Lower lobe of right lung (tissue), 2 donors: Measurements from ENCODE around the gene STAB1. TPM values are rescaled to one million over a fixed set of nuclear protein-coding genes. Genes with fewer than 3 reads are reported as not detected.
A peak's percentile ranks its signal among the peaks of the same experiment; 100 is the strongest.

Source experiments
- ATAC-seq, 2 donors: fragments of 200-7000 bp; cut with Tn5 transposase; one replicate each; pipeline ENCODE4 v1.9.1; 2020 to 2022; ENCODE audit warnings: mild to moderate bottlenecking in 2 of 2, moderate library complexity in 2 of 2
- DNase-seq: peaks from one replicate; pipeline ENCODE4 v3.0.0-alpha.2; 2020
- H3K27ac ChIP-seq: fragments of 200-600 bp; one replicate; pipeline ENCODE4 v1.8.0; 2022
- H3K27me3 ChIP-seq: fragments of 200-600 bp; one replicate; pipeline ENCODE4 v1.8.0; 2022; ENCODE audit warnings: low read depth
- H3K36me3 ChIP-seq: fragments of 200-600 bp; one replicate; pipeline ENCODE4 v1.8.0; 2022; ENCODE audit warnings: mild to moderate bottlenecking
- H3K4me1 ChIP-seq: fragments of 200-600 bp; one replicate; pipeline ENCODE4 v1.8.0; 2022
- H3K4me3 ChIP-seq: fragments of 200-600 bp; one replicate; pipeline ENCODE4 v1.8.0; 2022; ENCODE audit warnings: mild to moderate bottlenecking
- H3K9me3 ChIP-seq: fragments of 200-600 bp; one replicate; pipeline ENCODE4 v1.8.0; 2022
- intact Hi-C: fragments of 100-400 bp; cut with DNase I; formaldehyde crosslinking; loops from one replicate; pipeline ENCODE4 v1.11.0; 2022
- total RNA-seq: library from RNA; stranded (reverse); fragmentation: NEBNext Ultra II Directional; extraction: Animal tissue kit (Norgen Biotek cat#: 25700); gene quantifications from one replicate; pipeline ENCODE4 v1.2.1, GENCODE V29; 2021
- TF ChIP-seq, protein P1 (sequence below): fragments of 200-600 bp; IDR thresholded peaks from one replicate; pipeline ENCODE4 v1.8.0; 2022; ENCODE audit warnings: antibody characterized with exemption, mild to moderate bottlenecking
- donor health status: DM: no; HTN: yes; CAD: no; lungs with severe emphysema.

The STAB1 gene
- total RNA-seq, 1 donor from 2014 or later, result 133 TPM

DNA sequence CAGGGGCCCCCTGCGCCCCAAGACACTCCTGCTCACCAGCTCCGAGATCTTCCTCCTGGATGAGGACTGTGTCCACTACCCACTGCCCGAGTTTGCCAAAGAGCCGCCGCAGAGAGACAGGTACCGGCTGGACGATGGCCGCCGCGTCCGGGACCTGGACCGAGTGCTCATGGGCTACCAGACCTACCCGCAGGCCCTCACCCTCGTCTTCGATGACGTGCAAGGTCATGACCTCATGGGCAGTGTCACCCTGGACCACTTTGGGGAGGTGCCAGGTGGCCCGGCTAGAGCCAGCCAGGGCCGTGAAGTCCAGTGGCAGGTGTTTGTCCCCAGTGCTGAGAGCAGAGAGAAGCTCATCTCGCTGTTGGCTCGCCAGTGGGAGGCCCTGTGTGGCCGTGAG is 3.1 kb upstream of the STAB1 start:
- no peak for ATAC-seq
- Histone ChIP-seq H3K9me3 (no peaks in the 10 kb centered on the region), H3K27ac (peak overlapping the region; percentile 63), H3K27me3 (no peaks in the 10 kb centered on the region), H3K4me3 (no peak overlapping the region), H3K4me1 (peaks cover 70% of the 10 kb centered on the region), H3K36me3 (peaks cover 63% of the 10 kb centered on the region)
- intact Hi-C loops, result no loop called here
- no peak for DNase-seq
- TF ChIP-seq, protein P1, sequence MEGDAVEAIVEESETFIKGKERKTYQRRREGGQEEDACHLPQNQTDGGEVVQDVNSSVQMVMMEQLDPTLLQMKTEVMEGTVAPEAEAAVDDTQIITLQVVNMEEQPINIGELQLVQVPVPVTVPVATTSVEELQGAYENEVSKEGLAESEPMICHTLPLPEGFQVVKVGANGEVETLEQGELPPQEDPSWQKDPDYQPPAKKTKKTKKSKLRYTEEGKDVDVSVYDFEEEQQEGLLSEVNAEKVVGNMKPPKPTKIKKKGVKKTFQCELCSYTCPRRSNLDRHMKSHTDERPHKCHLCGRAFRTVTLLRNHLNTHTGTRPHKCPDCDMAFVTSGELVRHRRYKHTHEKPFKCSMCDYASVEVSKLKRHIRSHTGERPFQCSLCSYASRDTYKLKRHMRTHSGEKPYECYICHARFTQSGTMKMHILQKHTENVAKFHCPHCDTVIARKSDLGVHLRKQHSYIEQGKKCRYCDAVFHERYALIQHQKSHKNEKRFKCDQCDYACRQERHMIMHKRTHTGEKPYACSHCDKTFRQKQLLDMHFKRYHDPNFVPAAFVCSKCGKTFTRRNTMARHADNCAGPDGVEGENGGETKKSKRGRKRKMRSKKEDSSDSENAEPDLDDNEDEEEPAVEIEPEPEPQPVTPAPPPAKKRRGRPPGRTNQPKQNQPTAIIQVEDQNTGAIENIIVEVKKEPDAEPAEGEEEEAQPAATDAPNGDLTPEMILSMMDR, result no peak

DNA sequence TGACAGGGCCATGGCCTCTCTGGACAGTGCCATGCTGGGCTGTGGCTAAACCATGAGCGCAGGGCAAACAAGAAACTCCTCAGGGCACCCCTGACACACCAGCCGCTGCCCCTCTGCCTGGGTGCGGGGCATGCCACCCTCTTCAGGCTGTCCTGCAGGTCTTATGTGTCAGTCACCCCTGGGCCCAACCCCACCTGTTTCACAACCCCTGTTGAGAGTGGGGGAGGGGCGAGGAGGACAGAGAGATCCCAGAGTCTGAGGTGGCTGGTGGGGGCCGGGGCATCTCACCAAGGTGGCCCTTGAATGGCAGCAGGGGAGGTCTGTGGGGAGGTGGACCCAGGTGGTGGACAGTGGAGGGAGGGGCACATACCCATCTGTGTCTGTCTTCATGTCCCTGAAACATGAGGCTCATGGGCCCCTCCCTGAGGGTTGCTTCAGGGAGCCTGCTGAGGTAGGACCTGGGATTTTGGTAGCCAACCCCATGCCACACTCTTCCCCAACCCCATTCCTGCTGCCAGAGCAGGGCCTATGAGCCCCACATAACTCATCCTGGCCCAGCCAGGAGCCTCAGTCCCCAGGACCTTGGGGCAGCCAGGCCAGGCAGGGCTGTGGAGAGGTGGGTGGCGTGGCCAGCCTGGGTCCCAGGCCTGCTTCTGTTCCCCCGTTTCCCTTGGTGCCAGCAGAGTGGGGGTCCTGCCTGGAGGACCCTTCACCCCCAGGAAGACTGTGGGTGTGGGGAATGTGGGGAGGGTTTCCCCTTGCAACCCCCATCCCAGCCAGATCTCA is 1.7 kb upstream of the STAB1 start:
- DNase-seq (no peak), ATAC-seq (no peak)
- H3K4me1 ChIP-seq, result peaks cover 80% of the 10 kb centered on the region
- H3K4me3 ChIP-seq, result no peak overlapping the region
- H3K27me3 ChIP-seq, result no peaks in the 10 kb centered on the region
- H3K9me3 ChIP-seq, result no peaks in the 10 kb centered on the region
- peaks cover 49% of the 10 kb centered on the region for H3K36me3 ChIP-seq
- TF ChIP-seq, protein P1, result no peak
- intact Hi-C loops, result no loop called here
- no peak overlapping the region for H3K27ac ChIP-seq

DNA sequence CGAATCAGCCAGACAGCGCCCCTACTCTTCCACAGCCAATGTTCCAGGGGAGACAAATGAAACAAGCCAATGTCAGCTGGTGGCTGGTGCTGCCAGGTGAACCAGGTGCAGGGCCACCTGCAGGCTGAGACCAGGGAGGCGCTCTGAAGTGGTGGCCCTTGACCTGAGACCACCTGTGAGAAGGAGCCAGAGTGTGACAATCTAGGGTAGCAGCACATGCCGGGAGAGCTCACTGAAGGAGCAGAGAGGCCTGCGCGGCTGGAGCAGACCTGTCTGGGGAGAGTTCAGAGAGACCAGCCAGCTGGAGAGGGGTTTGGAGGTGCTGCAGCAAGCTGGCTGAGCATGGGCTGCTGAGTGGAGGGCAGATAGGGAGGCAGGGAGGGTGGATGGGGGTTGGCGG is 693 bp upstream of the STAB1 start:
- Histone ChIP-seq H3K27me3 (no peaks in the 10 kb centered on the region), H3K9me3 (no peaks in the 10 kb centered on the region), H3K36me3 (peaks cover 39% of the 10 kb centered on the region), H3K4me1 (peaks cover 90% of the 10 kb centered on the region), H3K4me3 (no peak overlapping the region), H3K27ac (peak overlapping the region; percentile 76)
- intact Hi-C loops, result no loop called here
- TF ChIP-seq, protein P1, result no peak
- DNase-seq (no peak), ATAC-seq (no peak)

- H3K36me3 ChIP-seq, result peaks cover 23% of the 10 kb centered on the region
- ATAC-seq (peak; percentile 58 to 60), DNase-seq (no peak)
- peak overlapping the region; percentile 56 for H3K4me3 ChIP-seq
- TF ChIP-seq, protein P1, result no peak
- peaks cover 76% of the 10 kb centered on the region for H3K4me1 ChIP-seq
- H3K27ac ChIP-seq, result peak overlapping the region; percentile 76
- intact Hi-C loops, result no loop called here
- no peaks in the 10 kb centered on the region for H3K27me3 ChIP-seq
- H3K9me3 ChIP-seq, result no peaks in the 10 kb centered on the region
Observed at GRCh38 chr3:52495777-52496602, 852 bp downstream of the STAB1 start.

DNA sequence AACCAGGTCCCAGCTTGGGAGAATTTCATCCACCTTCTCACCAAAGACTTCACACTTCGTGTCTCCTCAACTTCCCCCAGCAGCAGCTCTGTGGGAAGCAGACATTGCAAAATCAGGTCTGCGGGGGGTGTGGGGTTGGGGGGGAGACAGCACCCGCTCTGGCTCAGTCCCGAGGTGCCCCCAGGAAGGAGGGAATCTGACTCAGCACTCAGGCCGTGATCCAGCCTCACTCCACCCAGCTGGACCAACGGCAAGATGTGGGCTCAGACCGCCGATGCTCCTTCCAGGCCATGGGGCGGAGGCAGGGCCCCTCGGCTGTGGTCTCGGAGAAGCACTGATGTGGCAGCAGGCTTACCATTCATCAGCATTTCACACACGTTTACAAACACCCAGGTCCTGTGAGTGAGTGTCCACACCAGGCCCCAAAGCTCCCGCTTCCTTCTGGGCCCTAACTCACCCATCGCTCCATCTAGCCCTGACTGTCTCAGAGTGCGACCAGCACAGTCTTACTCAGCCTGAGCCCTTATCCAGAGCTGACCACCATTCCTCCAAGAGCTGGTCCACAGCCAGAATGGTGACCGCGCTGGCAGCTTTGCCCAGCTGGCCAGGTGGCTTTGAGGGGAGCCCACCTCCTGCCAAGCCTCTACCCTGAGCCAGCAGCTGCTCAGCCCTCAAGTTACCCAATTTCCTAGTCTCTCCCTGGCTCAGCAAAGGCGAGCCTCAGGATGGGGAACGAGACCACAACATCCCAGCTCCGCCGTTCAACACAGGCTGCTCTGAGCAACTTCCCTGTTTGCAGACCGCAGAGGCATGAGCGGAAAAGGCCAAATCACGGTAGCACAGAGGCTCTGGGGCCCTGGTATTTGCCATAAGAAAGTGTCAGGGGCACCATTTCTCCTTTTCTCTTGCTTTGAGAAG is 3.3 kb downstream of the STAB1 start:
- Histone ChIP-seq H3K4me3 (no peak overlapping the region), H3K27ac (no peak overlapping the region), H3K27me3 (no peaks in the 10 kb centered on the region), H3K9me3 (no peaks in the 10 kb centered on the region), H3K36me3 (no peaks in the 10 kb centered on the region), H3K4me1 (peaks cover 54% of the 10 kb centered on the region)
- TF ChIP-seq, protein P1, result no peak
- DNase-seq (peak; percentile 80), ATAC-seq (peak; percentile 46 to 74)
- intact Hi-C loops, result no loop called here
